Aorta (tissue), 5 donors: Measurements from ENCODE around the gene TMPRSS11A. TPM values are rescaled to one million over a fixed set of nuclear protein-coding genes. Genes with fewer than 3 reads are reported as not detected.

Experiments used
- ATAC-seq: fragments of 200-7000 bp; cut with Tn5 transposase; one replicate; pipeline ENCODE4 v1.9.1; 2022; ENCODE audit warnings: moderate library complexity; ENCODE audit not compliant: low FRiP score
- DNase-seq, 2 donors: peaks; one replicate each; pipeline ENCODE4 v3.0.0-alpha.2; 2020
- H3K27ac ChIP-seq, 2 donors: one replicate each; pipeline ENCODE4 v1.5.1; 2013; ENCODE audit warnings: low read length in 2 of 2, mild to moderate bottlenecking in 2 of 2, moderate library complexity in 2 of 2, control low read depth in 1 of 2, inconsistent platforms in 1 of 2, low read depth in 1 of 2
- H3K27me3 ChIP-seq, 2 donors: one replicate each; pipeline ENCODE4 v1.6.1; 2013; ENCODE audit warnings: control low read depth in 1 of 2, low read length in 1 of 2, mild to moderate bottlenecking in 1 of 2, moderate library complexity in 1 of 2; ENCODE audit not compliant: insufficient read depth in 2 of 2, control insufficient read depth in 1 of 2
- H3K36me3 ChIP-seq, 2 donors: one replicate each; pipeline ENCODE4 v1.6.1; 2013; ENCODE audit warnings: control low read depth in 1 of 2, low read length in 1 of 2, mild to moderate bottlenecking in 1 of 2; ENCODE audit not compliant: insufficient read depth in 2 of 2, control insufficient read depth in 1 of 2
- H3K4me1 ChIP-seq, 2 donors: one replicate each; pipeline ENCODE4 v1.6.1; 2013; ENCODE audit warnings: low read length in 2 of 2, control low read depth in 1 of 2, mild to moderate bottlenecking in 1 of 2, moderate library complexity in 1 of 2; ENCODE audit not compliant: insufficient read depth in 2 of 2, control insufficient read depth in 1 of 2
- H3K4me3 ChIP-seq, 2 donors: one replicate each; pipeline ENCODE4 v1.5.1; 2013; ENCODE audit warnings: low read length in 2 of 2, control low read depth in 1 of 2, mild to moderate bottlenecking in 1 of 2
- H3K9me3 ChIP-seq: one replicate; pipeline ENCODE4 v1.6.1; 2013; ENCODE audit warnings: mild to moderate bottlenecking, low read length; ENCODE audit not compliant: control insufficient read depth
- WGBS, 2 donors: extraction: QIAGEN DNeasy Blood & Tissue Kit; methylation state at CpG; one replicate each; pipeline ENCODE4 v1.1.7; 2013; 5-methylcytosine and 5-hydroxymethylcytosine counted together
- intact Hi-C, 2 donors: fragments of 100-400 bp; cut with DNase I; formaldehyde crosslinking; loops; one replicate each; pipeline versions ENCODE4 v1.14.2 to v1.15.0; 2022
- polyA plus RNA-seq, 2 donors: library from polyadenylated mRNA; stranded (reverse); fragments of 200-250 nt; gene quantifications; one replicate each; pipeline ENCODE4 v1.2.3, GENCODE V29; 2013
- total RNA-seq, 2 donors: library from RNA; stranded (reverse); fragmentation: NEBNext Ultra II Directional; extraction: Animal tissue kit (Norgen Biotek cat#: 25700); gene quantifications; one replicate each; pipeline ENCODE4 v1.2.1, GENCODE V29; 2021
- donor health status: healthy with polysubstance abuse.
- donor health status: Bipolar disorder and iron deficiency.
- donor health status: DM: no; HTN: no; CAD: no.
- donor health status: DM: no; HTN: no; CAD: no.
- donor health status: DM: yes; HTN: yes; CAD: no.

Gene TMPRSS11A
- total and polyA plus RNA-seq, 4 donors, result 0.08 TPM; not detected in 3

DNA sequence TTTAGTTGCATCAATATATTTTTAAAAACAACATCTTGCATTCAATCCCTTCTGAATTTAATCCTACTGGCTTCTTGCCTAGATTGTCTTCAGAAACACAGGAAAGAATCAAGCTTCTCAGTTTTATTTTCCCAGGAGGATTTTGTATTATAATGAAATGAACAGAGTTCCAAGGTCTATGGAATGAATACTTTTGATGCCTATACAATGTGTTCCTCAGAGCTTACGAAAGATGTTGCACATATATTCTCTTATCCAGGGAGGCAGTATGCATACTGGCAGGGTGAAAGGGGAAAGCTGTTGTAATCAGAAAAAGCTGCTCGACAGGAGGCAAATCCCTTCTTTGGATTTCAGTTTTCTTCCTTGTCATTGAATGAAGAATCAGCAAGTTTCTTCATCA lies 88.3 kb downstream of the TMPRSS11A start:
- H3K27me3 ChIP-seq, result no peaks in the 10 kb centered on the region
- 63 to 65% methylated on average over 2 of the region's 2 CpGs for WGBS, 2 donors
- no peak overlapping the region for H3K27ac ChIP-seq
- H3K36me3 ChIP-seq, result no peaks in the 10 kb centered on the region
- H3K4me1 ChIP-seq, result no peaks in the 10 kb centered on the region
- DNase-seq, result no peak
- no peak overlapping the region for H3K4me3 ChIP-seq
- H3K9me3 ChIP-seq, result no peaks in the 10 kb centered on the region
- intact Hi-C loops, result no loop called here
- ATAC-seq, result no peak

DNA sequence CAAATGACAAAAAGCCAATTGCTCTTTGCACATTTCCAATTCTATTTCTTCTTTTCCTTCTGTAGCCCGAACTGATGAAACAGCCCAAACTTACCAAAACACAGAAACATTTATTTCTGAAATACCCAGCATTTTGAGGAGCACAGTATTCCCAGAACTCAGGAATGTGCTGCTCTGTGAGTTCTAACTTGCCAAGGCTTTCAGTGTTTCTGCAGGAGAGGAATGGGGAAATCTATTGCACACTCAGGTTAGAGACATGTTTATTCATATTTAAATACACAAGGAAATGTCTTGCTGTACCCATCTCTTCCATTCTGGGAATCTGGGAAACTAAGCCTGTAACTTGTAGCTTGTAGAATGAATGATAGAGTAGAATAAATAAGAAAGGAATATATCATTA lies 90.2 kb downstream of the TMPRSS11A start:
- 35 to 47% methylated on average over 1 of the region's 1 CpG for WGBS, 2 donors
- no peak overlapping the region for H3K4me3 ChIP-seq

DNA sequence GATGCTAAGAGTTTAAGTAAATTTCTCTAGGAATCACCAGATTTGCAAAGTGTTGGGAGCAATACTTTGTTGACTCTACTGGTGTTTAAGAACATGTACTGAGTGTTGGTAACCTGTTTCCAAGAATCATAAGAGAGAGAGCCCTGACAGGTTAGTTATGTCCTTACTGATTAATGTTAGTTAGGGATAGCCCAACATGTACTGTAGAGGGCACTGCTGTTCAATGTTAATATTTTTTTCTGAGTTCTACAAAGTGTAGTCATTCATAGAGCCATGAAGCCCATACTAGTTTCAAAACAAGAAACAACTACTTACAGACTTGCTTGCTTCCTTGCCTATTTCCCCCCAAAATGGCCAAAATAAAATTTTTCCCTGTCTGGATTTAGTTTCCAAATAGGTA lies 91.4 kb downstream of the TMPRSS11A start:
- no peak for ATAC-seq
- no peak for DNase-seq
- no peak overlapping the region for H3K4me3 ChIP-seq
- no peaks in the 10 kb centered on the region for H3K9me3 ChIP-seq
- H3K27me3 ChIP-seq, result no peaks in the 10 kb centered on the region
- H3K36me3 ChIP-seq, result no peaks in the 10 kb centered on the region
- no peak overlapping the region for H3K27ac ChIP-seq
- no peaks in the 10 kb centered on the region for H3K4me1 ChIP-seq
- intact Hi-C loops, result no loop called here

More for the DNA sequence above, 90.2 kb downstream of the TMPRSS11A start:
- Histone ChIP-seq H3K9me3 (no peaks in the 10 kb centered on the region), H3K27me3 (no peaks in the 10 kb centered on the region), H3K36me3 (no peaks in the 10 kb centered on the region), H3K4me1 (no peaks in the 10 kb centered on the region), H3K27ac (no peak overlapping the region)
- ATAC-seq (no peak), DNase-seq (no peak)
- intact Hi-C loops, result no loop called here

DNA sequence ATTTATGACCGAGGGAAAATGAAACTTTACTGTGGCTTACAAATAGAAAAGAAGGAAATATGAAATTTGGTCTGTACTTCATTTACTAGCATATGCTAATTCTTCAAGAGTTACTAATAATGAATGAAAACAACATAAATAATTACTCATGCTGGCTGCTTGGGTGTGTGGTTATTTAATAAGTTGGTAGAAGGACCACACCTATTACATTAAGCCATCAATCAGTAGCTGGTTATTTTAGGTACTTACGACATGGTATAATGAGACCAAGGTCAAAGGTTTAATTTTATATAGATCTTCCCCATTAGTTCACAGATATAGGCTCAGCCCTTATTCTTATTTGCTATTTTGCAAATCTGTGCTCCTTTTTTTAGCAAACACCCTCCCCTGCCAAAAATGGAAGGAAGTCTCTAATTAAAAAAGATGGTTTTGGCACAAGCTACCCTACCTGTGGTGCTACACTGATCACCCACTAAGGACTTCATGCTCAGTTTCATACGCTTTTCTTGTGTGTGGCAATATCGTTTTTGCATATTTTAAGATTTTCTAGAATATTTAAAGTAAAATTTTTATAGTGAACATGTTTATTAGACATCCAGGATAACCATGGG lies 93.6 kb downstream of the TMPRSS11A start:
- no peak overlapping the region for H3K4me3 ChIP-seq
- 77 to 78% methylated on average over 4 of the region's 4 CpGs for WGBS, 2 donors
- H3K27me3 ChIP-seq, result no peaks in the 10 kb centered on the region
- H3K27ac ChIP-seq, result no peak overlapping the region
- ATAC-seq (no peak), DNase-seq (no peak)
- H3K4me1 ChIP-seq, result no peaks in the 10 kb centered on the region
- intact Hi-C loops, result no loop called here
- H3K36me3 ChIP-seq, result no peaks in the 10 kb centered on the region
- H3K9me3 ChIP-seq, result no peaks in the 10 kb centered on the region

DNA sequence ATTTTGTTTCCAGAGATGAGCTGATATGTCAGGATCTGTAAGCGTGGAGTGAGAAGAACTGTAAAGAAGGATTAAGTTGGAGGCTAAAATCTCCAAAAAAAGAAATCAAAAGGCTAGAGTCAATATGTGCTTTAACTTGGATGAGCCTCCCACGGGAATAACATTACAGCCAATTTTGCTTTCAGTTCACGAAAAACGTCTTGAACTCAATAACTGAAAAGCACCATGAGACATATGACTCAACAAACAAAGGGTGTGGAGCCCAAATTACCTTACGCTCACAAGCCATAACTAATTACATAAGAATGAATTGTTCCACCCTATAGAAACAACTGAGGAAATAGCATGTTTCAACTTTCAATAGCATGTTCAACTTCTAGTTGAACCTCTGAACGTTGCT lies 101.8 kb downstream of the TMPRSS11A start:
- no peaks in the 10 kb centered on the region for H3K4me1 ChIP-seq
- 68 to 77% methylated on average over 6 of the region's 6 CpGs for WGBS, 2 donors
- no peak overlapping the region for H3K4me3 ChIP-seq
- intact Hi-C loops, result no loop called here
- DNase-seq, result no peak
- H3K27me3 ChIP-seq, result no peaks in the 10 kb centered on the region
- ATAC-seq, result no peak
- H3K36me3 ChIP-seq, result no peaks in the 10 kb centered on the region
- no peak overlapping the region for H3K27ac ChIP-seq
- H3K9me3 ChIP-seq, result no peaks in the 10 kb centered on the region

Other genes starting within 250 kb of the TMPRSS11A start
- not detected for gene GNRHR, start 209.1 kb downstream of the TMPRSS11A start, total RNA-seq
- not detected for gene GNRHR, start 209.1 kb downstream of the TMPRSS11A start, polyA plus RNA-seq
- gene TMPRSS11D, start 79.5 kb downstream of the TMPRSS11A start, total RNA-seq, result not detected
- gene TMPRSS11D, start 79.5 kb downstream of the TMPRSS11A start, polyA plus RNA-seq, result 1 to 10 TPM in 1 of 2 donors, under 1 TPM in 1; 0.13 to 2.5 TPM
- not detected for gene TMPRSS11F, start 166.4 kb upstream of the TMPRSS11A start, total RNA-seq
- not detected for gene TMPRSS11F, start 166.4 kb upstream of the TMPRSS11A start, polyA plus RNA-seq